ENCODE measurements around the gene DDC.

GRCh38 chr7:50608196-50608906 lies 43.1 kb upstream of the DDC start:
- TF ChIP-seq, protein P1, sequence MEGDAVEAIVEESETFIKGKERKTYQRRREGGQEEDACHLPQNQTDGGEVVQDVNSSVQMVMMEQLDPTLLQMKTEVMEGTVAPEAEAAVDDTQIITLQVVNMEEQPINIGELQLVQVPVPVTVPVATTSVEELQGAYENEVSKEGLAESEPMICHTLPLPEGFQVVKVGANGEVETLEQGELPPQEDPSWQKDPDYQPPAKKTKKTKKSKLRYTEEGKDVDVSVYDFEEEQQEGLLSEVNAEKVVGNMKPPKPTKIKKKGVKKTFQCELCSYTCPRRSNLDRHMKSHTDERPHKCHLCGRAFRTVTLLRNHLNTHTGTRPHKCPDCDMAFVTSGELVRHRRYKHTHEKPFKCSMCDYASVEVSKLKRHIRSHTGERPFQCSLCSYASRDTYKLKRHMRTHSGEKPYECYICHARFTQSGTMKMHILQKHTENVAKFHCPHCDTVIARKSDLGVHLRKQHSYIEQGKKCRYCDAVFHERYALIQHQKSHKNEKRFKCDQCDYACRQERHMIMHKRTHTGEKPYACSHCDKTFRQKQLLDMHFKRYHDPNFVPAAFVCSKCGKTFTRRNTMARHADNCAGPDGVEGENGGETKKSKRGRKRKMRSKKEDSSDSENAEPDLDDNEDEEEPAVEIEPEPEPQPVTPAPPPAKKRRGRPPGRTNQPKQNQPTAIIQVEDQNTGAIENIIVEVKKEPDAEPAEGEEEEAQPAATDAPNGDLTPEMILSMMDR (IDR thresholded peaks at IDR 0.05 in 4 of 5, conservative IDR thresholded peaks at IDR 0.05 in 1 of 5): no peak
- TF ChIP-seq POLR2A (IDR thresholded peaks at IDR 0.05): no peak
